Activated gamma-delta T cell treated with anti-CD3 and anti-CD28 coated beads, Interleukin-2, amount 50 U/mL, for 16 hours (primary cell): ENCODE measurements around the gene RAD54L2.
A peak's percentile ranks its signal among the peaks of the same experiment; 100 is the strongest.
"Not testable (repeated sequence)": the region's sequence is repeated elsewhere in the genome, so short reads cannot be mapped to it uniquely, and the experiment has no call there.

Experiments
- DNase-seq: peaks from one replicate; pipeline ENCODE4 v3.0.0-alpha.2; 2020; ENCODE audit warnings: low read depth

The RAD54L2 gene, protein sequence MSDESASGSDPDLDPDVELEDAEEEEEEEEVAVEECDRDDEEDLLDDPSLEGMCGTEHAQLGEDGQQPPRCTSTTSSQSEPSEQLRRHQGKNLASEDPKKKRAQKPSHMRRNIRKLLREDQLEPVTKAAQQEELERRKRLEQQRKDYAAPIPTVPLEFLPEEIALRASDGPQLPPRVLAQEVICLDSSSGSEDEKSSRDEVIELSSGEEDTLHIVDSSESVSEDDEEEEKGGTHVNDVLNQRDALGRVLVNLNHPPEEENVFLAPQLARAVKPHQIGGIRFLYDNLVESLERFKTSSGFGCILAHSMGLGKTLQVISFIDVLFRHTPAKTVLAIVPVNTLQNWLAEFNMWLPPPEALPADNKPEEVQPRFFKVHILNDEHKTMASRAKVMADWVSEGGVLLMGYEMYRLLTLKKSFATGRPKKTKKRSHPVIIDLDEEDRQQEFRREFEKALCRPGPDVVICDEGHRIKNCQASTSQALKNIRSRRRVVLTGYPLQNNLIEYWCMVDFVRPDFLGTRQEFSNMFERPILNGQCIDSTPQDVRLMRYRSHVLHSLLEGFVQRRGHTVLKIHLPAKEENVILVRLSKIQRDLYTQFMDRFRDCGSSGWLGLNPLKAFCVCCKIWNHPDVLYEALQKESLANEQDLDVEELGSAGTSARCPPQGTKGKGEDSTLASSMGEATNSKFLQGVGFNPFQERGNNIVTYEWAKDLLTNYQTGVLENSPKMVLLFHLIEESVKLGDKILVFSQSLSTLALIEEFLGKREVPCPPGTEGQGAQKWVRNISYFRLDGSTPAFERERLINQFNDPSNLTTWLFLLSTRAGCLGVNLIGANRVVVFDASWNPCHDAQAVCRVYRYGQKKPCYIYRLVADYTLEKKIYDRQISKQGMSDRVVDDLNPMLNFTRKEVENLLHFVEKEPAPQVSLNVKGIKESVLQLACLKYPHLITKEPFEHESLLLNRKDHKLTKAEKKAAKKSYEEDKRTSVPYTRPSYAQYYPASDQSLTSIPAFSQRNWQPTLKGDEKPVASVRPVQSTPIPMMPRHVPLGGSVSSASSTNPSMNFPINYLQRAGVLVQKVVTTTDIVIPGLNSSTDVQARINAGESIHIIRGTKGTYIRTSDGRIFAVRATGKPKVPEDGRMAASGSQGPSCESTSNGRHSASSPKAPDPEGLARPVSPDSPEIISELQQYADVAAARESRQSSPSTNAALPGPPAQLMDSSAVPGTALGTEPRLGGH (N-terminal part only)

DNA sequence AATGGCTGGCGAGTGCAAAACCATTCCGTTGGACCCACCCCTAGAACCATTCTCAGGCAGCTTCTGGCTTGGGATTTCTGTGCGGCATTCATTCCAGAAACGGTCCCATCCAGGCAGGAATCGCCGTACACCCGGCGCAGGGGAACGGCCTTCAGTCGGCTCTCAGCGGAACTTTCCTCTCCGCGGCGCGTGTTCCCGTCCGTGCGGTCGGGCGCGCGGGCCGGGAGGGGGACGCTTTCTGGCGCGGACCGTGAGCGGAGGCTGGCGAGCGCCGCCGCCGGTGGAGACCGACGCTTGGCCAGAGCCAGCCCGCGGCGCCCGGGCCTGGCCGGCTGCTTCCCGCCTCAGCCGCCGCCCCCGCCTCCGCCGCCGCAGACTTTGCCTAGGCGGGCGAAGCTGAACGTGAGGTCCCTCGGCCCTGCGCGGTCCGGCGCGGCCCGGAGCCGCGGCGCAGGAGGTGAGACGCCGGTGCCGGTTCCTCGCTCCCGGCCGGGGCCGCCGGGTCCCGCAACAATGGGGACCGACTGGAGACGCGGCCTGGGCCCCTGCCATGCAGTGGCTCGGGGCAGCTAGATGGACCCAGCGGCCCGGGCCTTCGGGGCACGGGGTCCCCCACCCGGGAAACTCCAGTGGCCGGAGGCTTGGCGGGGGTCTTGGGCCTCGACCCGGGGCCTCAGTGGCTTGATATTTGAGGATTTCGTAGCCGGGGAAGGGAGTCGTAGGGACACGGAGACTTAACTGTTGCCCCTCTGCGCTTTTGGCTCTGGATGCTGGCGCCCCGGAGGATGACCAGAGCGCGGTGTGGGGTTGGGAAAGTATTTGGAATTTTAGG lies at the start of gene RAD54L2:
RAD54L2 (plus strand) TSS at position 261 of the 832 bp plus-strand sequence. CDS start 51,702 bp downstream, outside the sequence.
- DNase-seq: peak; percentile 67

DNA sequence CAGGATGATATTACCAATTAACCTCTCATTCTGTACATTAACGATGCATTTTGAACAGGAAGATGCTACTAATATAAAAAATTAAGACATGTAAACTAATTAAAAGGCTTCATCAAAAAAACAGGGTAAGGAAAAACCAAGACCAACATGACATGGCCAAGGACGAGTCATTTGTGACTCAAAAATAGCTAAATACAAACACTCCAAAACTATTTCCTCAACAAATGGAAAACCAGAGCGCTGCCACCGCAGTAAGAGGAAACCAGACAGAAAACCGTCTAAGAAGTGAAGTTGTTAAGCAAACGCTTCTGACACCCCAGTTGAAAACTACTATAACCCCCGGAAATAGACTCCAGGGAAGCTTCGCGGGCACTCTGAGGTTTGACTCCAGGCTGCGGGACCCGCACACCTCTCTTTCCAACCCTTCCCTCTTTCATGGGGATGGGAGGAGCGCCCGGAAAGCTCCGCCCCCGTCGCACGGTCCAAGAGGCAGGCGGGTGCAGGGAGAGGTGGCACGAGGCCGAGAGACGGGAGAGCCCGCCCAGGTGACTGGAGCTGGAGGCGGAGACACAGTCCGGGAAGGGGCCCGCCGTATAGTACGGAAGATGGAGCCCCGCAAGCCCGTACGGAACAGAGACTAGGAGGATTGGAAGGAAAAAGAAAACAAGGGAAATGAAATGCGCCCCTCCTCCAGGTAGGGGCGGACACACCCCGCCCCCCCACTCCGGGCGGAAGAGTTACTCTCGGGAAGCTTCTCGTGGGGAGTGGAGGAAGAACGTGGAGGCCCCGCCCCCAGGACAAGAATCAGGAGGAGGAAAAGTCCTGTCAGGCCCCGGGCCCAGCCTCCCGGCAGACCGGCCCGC lies 39.4 kb upstream of the RAD54L2 start:
- DNase-seq: peak; percentile 57

DNA sequence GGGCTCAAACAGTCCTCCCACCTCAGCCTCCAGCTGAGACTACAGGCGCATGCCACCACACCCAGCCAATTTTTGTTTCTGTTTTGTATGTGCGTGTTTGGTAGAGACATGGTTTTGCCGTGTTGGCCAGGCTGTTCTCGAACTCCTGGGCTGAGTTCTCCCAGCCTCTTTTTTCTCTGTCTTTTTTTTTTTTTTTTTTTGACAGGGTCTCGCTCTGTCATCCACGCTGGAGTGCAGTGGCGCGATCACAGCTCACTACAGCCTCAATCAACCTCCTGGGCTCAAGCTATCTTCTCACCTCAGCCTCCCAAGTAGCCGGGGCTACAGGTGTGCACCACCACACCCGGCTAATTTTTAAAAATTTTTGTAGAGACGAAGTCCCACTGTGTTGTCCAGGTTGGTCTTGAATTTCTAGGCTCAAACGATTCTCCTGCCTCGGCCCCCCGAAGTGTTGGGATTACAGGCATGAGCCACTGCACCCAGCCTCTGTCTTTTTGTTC lies 37.8 kb upstream of the RAD54L2 start:
- no peak for DNase-seq

DNA sequence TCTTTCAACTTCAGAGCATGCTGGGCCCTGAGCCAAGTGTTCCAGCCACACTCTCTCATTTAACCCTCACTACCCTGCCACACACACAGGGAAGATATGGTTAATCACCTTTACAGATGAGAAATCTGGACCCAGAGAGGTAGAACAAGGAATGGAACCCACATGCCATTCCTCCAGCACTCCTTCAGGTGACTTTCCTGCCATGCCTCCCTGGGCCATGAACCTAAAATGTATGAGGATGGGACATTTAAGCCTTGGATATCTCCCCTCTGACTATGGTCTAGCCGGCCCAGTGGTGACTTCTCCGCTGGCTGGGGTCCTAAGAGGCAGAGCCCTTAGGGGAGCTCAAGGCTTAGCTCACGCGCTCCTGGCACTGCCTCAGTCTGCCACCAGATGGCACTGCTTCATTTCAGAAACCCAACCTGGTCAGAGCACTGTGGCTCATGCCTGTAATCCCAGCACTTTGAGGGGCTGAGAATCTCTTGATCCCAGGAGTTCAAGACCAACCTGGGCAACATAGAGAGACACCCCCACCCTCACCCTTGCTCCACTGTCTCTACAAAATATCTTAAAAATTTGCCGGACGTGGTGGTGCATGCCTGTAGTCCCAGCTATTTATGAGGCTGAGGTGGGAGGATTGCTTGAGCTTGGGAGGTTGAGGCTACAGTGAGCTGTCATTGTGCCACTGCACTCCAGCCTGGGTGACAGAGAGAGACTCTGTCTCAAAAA lies 36.5 kb upstream of the RAD54L2 start:
- peak; percentile 73 for DNase-seq

DNA sequence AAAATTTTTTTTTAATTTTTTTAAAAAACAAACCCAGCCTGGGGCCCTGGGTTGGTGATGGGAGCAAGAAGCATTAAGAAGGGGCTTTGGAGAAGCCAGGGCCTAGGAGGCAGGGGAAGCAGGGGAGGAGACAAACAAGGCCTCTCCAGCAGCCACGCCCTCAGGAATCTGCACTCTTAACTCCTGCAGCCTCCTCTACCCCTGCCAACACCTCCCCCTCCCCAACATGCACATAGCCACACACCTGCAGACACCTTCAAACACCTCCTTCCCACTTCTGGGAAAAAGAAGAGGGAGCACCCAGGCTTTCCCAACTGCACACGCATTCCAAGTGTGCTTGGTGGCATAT lies 36.0 kb upstream of the RAD54L2 start:
- no peak for DNase-seq

DNA sequence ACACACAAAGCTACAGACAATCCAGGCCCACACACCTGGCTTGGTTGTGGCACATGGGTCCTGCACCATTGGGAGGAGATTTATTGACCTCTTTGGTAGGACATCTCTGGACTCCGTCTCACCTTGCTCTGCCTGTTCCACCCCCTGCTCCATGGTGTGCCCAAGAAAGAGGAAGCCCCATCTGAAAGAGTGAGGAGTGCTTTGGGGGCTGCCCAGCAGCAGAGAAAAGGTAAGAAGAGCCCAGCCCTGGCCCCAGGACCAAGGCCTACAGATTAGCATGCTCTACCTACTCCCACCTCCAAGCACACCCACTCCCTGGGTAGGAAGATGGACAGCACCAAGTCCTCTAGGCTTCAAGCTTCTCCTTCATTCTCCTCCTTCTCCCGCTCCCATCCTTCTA lies 35.5 kb upstream of the RAD54L2 start:
- no peak for DNase-seq

DNA sequence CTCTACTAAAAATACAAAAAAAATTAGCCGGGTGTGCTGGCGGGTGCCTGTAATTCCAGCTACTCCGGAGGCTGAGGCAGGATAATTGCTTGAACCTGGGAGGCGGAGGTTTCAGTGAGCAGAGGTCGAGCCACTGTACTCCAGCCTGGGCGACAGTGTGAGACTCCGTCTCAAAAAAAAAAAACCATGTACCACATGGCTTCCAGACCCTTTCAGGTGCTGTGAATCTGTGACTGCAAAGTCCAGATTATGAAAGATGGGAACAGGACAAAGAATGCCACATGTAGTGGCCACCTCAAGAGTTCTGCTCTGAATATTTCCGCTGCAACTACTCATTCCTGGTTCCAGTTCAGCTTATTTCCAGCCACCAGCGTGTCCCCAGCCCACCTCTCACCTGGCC lies 30.3 kb upstream of the RAD54L2 start:
- no peak for DNase-seq

DNA sequence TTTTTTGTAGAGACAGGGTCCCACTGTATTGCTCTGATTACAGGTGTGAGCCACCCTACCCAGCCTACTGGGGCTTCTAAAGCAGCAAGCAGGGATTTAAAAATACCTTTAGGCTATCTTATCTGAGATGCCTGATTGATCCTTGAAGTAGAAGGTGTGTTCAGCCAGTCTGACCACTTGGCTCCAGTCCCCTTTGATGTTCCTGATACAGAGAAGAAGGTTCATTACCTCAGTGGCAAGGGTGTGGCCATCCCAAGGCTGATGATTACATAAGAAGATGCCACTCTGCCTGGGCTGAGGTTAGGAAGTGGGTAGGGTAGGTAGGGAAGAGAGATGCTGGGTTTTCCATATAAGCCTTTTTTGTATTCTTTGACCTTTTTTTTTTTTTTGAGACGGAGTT lies 27.5 kb upstream of the RAD54L2 start:
- no peak for DNase-seq

DNA sequence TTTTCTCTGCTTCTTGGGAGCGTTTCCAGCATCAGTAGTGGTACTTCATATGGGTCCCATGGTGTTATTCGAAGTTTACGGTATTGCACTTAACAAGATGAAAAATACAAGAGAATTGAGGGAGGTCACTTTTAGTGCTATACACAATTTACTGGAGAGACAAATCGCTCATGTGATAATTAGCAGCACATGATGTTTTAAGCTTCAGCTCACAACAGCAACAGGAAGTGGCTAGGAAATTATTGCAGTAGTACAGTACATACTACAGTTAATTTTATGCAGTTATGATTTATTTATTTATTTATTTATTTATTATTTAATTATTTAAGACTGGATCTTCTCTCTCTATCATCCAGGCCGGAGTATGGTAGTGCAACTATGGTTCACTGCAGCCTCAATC lies 24.3 kb upstream of the RAD54L2 start:
- DNase-seq: no peak

DNA sequence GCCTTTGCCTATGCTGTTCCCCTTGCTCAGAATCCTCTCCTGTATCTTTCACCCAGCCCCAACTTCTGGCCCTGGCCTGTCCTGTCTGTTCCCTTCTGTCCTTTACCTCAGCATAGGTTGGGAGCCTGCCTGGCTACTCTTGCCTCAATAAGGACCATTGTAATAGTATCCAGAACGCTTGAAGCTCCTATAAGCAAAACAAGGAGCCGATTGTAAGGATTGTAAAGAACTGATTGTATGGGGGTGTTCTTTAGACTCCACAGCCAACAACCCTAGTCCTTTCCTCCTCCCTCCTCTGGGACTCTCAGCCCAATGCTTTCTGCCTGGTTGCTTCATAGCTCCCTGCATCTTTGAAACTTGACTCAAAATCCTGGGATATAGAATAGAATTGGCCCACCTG lies 18.7 kb upstream of the RAD54L2 start:
- DNase-seq: no peak

DNA sequence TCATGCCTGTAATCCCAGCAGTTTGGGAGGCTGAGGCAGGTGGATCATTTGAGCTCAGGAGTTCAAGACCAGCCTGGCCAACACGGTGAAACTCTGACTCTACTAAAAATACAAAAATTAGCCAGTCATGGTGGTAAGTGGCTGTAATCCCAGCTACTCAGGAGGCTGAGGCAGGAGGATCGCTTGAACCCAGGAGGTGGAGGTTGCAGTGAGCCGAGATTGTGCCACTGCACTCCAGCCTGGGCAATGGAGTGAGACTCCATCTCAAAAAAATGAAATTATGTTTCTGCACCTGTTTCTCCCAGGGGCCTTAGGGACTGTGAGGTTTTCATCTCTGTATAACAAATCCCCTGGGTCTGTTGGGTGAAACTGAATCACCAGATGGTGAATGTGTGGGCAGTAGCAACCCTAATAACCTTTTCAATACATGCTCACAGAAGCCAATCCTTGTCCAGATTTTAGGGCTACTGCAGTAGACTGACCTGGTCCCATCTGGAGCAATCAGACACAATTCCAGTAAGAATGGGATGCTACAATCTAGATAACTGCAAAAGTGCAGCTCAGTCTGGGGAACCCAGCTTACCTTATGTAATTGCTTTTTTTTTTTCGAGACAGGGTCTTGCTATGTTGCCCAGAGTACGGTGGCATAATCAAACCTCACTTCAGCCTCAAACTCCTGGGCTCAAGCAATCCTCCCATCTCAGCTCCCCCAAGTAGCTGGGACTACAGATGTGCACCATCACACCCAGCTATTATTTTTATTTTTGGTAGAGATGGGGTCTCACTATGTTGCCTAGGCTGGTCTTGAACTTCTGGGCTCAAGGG lies 17.4 kb upstream of the RAD54L2 start:
- DNase-seq: not testable (repeated sequence)

DNA sequence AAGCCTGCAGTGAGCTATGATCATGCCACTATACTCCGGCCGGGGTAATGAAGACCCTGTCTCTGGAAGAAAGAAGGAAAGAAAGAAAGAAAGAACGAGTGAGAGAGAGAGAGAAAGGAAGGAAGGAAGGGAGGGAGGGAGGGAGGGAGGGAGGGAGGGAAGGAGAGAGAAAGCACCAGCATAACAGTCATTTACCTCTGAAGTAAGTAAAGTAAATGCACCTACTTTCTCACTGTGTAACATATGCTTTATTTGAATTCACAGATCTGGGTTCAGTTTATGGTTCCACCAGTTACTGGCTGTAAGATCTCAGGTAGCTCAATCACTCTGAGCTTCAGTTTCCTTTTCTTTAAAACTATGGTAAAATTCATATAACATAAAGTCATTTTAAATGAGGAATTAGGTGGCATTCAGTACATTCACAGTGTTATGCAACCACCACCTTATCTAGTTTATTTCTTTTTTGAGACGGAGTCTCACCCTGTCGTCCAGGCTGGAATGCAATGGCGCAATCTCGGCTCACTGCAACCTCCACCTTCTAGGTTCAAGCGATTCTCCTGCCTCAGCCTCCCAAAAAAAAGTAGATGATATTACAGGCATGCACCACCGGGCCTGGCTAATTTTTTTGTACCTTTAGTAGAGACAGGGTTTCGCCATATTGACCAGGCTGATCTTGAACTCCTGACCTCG lies 16.1 kb upstream of the RAD54L2 start:
- no peak for DNase-seq

DNA sequence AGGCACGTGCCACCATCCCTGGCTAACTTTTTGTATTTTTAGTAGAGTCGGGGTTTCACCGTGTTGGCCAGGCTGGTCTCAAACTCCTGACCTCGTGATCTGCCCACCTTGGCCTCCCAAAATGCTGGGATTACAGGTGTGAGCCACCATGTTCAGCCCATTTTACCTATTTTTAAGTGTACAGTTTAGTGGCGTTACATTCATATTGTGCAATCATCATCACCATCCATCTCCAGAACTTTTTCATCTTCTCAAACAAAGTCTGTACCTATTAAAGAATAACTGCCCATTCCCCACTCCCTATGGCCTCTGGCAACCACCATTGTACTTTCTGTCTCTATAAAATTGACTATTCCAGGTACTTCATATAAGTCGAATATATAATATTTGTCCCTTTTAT lies 13.6 kb upstream of the RAD54L2 start:
- not testable (repeated sequence) for DNase-seq

DNA sequence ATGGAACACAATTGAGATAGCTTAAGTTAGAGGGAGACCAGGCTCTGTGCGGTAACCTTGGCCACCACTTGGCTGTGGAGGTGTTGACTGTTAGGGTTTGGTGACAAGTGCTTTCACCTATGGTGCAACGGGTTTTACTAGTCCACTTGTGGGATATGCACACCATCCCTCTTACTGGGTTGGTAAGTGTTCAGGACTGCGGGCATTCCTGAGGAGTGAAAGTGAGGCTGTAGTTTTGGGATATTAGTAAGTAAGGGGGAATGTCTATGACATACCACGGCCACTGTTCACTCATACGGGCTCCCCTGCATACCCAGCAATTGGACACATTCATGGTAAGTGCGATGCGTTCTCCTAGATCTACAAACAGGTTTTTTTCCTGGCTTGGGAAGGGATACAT lies 8.0 kb upstream of the RAD54L2 start:
- no peak for DNase-seq

DNA sequence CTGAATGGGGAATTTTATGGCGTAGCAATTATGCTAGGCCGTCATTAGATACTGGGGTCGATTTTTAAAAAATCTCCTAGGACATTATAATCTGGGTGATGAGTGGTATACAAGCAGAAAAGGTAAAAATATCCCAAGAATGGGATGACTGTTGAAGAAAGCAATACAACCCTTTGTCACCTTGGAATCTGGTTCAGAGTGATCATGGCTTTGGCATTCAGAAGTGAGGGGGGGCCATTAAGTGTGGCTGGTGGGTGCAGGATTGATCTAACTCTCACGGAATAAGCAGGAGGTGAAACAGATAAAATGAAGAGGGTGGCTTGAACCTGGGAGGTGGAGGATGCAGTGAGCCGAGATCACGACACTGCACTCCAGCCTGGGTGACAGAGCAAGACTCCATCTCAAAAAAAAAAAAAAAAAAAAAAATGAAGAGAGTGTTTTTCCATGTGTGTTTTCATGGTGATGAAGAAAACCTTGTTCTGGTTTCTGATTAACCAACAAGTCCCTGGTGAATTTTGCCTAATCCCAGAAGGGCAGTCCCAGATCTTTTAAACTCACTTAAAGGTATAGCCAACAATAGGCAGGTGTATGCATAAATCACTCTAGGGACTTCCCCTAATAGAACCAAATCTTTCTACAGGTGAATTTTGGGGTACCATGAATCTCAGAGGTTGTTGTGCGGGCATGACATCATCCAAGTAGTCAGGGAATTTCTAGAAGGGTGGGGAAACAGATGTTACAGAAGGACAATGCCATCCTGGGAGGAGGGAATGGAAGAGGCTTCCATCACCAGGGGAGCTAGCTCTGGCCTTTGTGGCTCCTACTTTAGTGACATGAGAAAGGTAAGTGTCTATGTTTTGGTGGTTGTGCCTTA lies 3.1 kb upstream of the RAD54L2 start:
- no peak for DNase-seq

DNA sequence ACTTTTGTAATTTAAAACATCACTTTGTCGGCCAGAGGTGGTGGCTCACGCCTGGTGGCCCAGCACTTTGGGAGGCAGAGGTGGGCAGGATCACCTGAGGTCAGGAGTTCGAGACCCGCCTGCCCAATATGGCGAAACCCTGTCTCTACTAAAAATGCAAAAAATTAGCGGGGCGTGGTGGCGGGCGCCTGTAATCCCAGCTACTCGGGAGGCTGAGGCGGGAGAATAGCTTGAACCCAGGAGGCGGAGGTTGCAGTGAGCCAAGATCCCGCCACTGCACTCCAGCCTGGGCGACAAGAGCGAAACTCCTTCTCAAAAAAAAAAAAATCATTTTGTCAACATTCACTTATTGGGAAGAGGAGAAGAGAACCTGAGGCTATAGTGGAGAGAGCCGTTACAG lies 888 bp upstream of the RAD54L2 start:
- not testable (repeated sequence) for DNase-seq

DNA sequence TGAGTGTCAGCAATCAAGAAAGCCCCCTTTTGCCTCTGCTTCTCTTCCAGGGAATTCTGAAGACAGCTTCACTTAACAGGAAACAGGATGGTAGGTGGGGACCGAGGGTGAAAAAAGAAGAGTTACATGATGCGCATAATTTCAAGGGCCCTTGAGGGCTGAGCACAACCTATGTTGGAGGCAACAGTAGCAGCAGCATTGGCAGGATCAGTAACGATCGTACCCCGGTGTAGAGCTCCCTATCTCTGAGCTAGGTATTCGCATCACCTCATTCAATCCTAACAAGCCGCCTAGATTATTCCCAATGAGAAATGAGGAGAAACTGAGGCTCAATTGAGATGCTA lies 432 bp upstream of the RAD54L2 start:
- DNase-seq: no peak
